Gastrocnemius medialis (tissue), 4 donors: Measurements from ENCODE around the gene FBXL3. TPM values are rescaled to one million over a fixed set of nuclear protein-coding genes. Genes with fewer than 3 reads are reported as not detected.
"Not testable (repeated sequence)": the region's sequence is repeated elsewhere in the genome, so short reads cannot be mapped to it uniquely, and the experiment has no call there.

Experiments used
- ATAC-seq, 2 donors: fragments of 150-250 bp; one replicate each; pipeline ENCODE4 v1.9.1; 2016
- DNase-seq, 2 donors: peaks; one replicate each; pipeline ENCODE4 v3.0.0-alpha.2; 2019
- H3K27ac ChIP-seq, 4 donors: fragments of 200-600 bp; sonication (generic); 1 replicate in 1 of 4; 2 replicates in 3 of 4; pipeline ENCODE4 v1.5.1; 2016 to 2018; ENCODE audit warnings: mild to moderate bottlenecking in 2 of 4, moderate library complexity in 1 of 4
- H3K27me3 ChIP-seq, 3 donors: fragments of 200-600 bp; sonication (generic) in 2 of 3; 1 replicate in 1 of 3; 2 replicates in 2 of 3; pipeline versions ENCODE4 v1.5.1 to v1.6.0; 2016 to 2019; ENCODE audit warnings: mild to moderate bottlenecking in 1 of 3, moderate library complexity in 1 of 3
- H3K36me3 ChIP-seq, 2 donors: fragments of 200-600 bp; sonication (generic) in 1 of 2; one replicate each; pipeline ENCODE4 v1.5.1; 2017 to 2018
- H3K4me1 ChIP-seq, 2 donors: fragments of 200-600 bp; sonication (generic) in 1 of 2; one replicate each; pipeline ENCODE4 v1.5.1; 2016 to 2017; ENCODE audit warnings: mild to moderate bottlenecking in 2 of 2
- H3K4me3 ChIP-seq, 4 donors: fragments of 200-600 bp; sonication (generic) in 3 of 4; 1 replicate in 1 of 4; 2 replicates in 3 of 4; pipeline ENCODE4 v1.5.1; 2016 to 2019; ENCODE audit warnings: mild to moderate bottlenecking in 2 of 4
- H3K9me3 ChIP-seq, 3 donors: fragments of 200-600 bp; sonication (generic) in 2 of 3; 1 replicate in 1 of 3; 2 replicates in 2 of 3; pipeline ENCODE4 v1.5.1; 2016 to 2019
- POLR2A ChIP-seq, 2 donors: fragments of 450-650 bp; IDR thresholded peaks; one replicate each; pipeline ENCODE4 v1.6.1; 2017; ENCODE audit warnings: antibody characterized with exemption in 2 of 2, mild to moderate bottlenecking in 2 of 2, moderate library complexity in 2 of 2
- in situ Hi-C, 4 donors: fragments of 200-750 bp; cut with MboI; loops; one replicate each; pipeline versions ENCODE4 v1.15.0 to v1.8.0; 2017; ENCODE audit warnings: low sequenced_read_pairs in 4 of 4
- intact Hi-C: fragments of 100-400 bp; cut with DNase I; formaldehyde crosslinking; loops from one replicate; pipeline ENCODE4 v1.15.1; 2023; ENCODE audit warnings: low total_unique reads
- total RNA-seq, 4 donors: library from RNA; depleted of rRNA; stranded (reverse); fragments of >200 nt; gene quantifications; one replicate each; pipeline versions ENCODE4 v1.1.0 to v1.2.3, GENCODE V29; 2016
- TF ChIP-seq, protein P1 (sequence below), 5 experiments: fragments of 450-650 bp in 3 of 5; fragments of 200-600 bp in 2 of 5; sonication (generic) in 2 of 5; IDR thresholded peaks in 4 of 5; conservative IDR thresholded peaks in 1 of 5; 1 replicate in 4 of 5; 2 replicates in 1 of 5; pipeline ENCODE4 v1.5.1; 2016 to 2019; ENCODE audit warnings: antibody characterized with exemption in 5 of 5, mild to moderate bottlenecking in 3 of 5, moderate library complexity in 3 of 5

FBXL3 gene
- total RNA-seq, 4 donors from 2014 or later: 50.6 to 75.6 (median 64.4) TPM

DNA sequence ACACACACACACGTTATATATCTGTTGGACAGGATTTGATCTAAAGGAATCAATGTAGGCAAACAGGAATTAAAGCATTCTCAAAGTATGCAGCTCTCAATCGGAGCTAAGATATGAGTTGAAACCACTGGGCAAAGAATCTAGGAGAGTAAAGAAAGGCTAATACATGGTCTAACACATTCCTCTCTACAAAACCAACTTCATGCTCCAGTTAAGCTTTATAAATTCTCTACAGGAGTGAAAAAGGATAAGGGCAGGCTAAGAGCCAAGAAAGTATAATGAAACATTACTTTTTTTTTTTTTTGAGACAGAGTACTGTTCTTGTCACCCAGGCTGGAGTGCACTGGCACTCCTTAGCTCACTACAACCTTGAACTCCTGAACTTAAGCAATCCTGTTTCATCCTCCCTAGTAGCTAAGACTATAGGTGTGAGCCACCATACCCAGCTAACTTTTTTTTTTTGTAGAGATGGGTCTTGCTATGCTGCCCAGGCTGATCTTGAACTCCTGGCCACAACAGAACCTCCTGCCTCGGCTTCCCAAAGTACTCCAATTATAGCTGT is 10.6 kb downstream of the FBXL3 start:
- Histone ChIP-seq H3K27ac (peak overlapping the region; percentile 53 to 75 (median 64)), H3K4me1 (peaks cover 53 to 62% of the 10 kb centered on the region in 2 donors), H3K36me3 (peaks cover 7 to 70% of the 10 kb centered on the region in 2 donors), H3K27me3 (no peaks in the 10 kb centered on the region), H3K9me3 (no peaks in the 10 kb centered on the region), H3K4me3 (no peak overlapping the region)
- peak in 1 of 2 donors; percentile 39 for ATAC-seq
- no peak for TF ChIP-seq POLR2A (IDR thresholded peaks at IDR 0.05)
- TF ChIP-seq, protein P1, sequence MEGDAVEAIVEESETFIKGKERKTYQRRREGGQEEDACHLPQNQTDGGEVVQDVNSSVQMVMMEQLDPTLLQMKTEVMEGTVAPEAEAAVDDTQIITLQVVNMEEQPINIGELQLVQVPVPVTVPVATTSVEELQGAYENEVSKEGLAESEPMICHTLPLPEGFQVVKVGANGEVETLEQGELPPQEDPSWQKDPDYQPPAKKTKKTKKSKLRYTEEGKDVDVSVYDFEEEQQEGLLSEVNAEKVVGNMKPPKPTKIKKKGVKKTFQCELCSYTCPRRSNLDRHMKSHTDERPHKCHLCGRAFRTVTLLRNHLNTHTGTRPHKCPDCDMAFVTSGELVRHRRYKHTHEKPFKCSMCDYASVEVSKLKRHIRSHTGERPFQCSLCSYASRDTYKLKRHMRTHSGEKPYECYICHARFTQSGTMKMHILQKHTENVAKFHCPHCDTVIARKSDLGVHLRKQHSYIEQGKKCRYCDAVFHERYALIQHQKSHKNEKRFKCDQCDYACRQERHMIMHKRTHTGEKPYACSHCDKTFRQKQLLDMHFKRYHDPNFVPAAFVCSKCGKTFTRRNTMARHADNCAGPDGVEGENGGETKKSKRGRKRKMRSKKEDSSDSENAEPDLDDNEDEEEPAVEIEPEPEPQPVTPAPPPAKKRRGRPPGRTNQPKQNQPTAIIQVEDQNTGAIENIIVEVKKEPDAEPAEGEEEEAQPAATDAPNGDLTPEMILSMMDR (IDR thresholded peaks at IDR 0.05 in 4 of 5, conservative IDR thresholded peaks at IDR 0.05 in 1 of 5): no peak
- DNase-seq: no peak
- intact Hi-C loops (no loop called here), in situ Hi-C loops (no loop called here)

DNA sequence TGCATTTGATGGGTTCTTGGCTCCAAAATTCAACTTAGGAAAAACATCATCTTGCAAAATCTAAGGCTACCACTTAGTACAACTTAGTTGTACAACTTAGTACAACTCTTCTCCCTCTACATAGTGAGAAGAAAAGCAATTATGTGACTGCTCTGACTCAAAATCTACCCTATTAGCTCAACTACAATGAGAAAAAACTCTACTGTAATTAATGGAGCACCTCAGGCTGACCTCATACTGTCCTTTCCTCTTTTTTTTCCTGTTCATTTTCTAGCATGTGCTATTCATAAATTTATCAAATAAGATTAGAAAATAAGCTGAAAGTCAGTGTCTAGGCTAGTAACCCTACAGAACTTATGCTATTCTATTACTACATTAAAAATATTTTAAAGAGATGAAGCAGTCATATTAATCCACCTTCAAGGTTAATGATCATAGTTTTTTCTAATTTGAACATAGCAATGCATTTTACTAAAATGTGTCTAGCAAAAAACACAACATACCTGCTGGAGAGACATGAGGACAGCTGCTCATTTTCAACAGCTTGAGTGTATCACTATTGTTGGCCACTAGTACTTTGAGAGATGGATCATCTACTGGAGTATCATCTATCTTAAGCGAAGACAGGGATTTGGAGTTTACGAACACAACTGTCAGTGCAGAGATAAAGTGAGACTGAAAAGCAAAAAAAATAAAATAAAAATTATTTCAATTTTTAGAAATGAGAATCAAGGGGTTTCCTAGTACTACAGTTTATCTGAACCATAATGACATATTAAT is 11.9 kb downstream of the FBXL3 start:
- intact Hi-C loops (no loop called here), in situ Hi-C loops (no loop called here)
- ATAC-seq: no peak
- Histone ChIP-seq H3K36me3 (peaks cover 7 to 80% of the 10 kb centered on the region in 2 donors), H3K27ac (peak overlapping the region; percentile 53 to 75 (median 64)), H3K27me3 (no peaks in the 10 kb centered on the region), H3K4me3 (no peak overlapping the region), H3K4me1 (peaks cover 41 to 52% of the 10 kb centered on the region in 2 donors), H3K9me3 (no peaks in the 10 kb centered on the region)
- no peak for DNase-seq
- TF ChIP-seq, protein P1 (IDR thresholded peaks at IDR 0.05 in 4 of 5, conservative IDR thresholded peaks at IDR 0.05 in 1 of 5): no peak
- TF ChIP-seq POLR2A (IDR thresholded peaks at IDR 0.05): no peak

DNA sequence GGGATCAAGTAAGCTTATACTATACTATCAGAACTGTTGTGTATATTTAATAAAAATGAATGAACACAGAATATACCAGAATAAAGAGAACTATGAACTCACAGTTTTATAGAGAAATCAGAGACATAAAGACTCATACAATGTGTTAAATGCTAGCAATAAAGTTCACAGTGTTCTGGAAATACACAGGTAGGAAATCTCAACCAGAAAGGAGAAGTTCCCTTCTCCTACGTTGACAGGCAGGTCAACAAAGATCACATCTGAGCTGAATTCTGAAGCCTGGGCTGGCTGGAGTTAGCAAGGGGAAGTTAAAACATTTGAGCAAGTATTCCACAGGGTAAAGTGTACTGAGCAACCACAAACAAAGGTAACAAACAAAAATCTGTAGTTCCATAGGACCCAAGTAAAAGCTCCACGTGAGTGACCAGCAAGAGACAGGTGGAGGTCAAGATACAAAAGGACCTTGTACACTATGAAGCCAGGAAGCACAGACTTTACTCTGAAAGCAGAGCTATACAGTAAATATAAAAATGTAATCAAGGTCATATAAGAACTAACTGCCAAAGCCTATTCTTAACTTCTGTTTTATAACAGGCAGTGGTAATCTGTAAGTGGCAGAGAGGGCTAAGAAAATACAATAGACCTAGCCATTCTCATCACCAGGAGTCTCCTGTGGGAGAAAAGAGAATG is 13.0 kb downstream of the FBXL3 start:
- ATAC-seq (no peak), DNase-seq (no peak)
- TF ChIP-seq, protein P1 (IDR thresholded peaks at IDR 0.05 in 4 of 5, conservative IDR thresholded peaks at IDR 0.05 in 1 of 5): no peak
- TF ChIP-seq POLR2A (IDR thresholded peaks at IDR 0.05): no peak
- intact Hi-C loops (no loop called here), in situ Hi-C loops (no loop called here)
- Histone ChIP-seq H3K9me3 (no peaks in the 10 kb centered on the region), H3K4me3 (no peak overlapping the region), H3K36me3 (peaks cover 10 to 82% of the 10 kb centered on the region in 2 donors), H3K27me3 (no peaks in the 10 kb centered on the region), H3K4me1 (peaks cover 33 to 42% of the 10 kb centered on the region in 2 donors), H3K27ac (peak overlapping the region; percentile 15 to 75 (median 64))

DNA sequence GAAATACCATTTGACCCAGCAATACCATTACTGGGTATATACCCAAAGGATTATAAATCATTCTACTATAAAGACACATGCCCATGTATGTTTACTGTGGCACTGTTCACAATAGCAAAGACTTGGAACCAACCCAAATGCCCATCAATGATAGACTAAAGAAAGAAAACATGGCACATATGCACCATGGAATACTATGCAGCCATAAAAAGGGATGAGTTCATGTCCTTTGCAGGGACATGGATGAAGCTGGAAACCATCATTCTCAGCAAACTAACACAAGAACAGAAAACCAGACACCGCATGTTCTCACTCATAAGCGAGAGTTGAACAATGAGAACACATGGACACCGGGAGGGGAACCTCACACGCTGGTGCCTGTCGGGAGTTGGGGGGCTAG is 17.2 kb downstream of the FBXL3 start:
- DNase-seq, intact Hi-C loops, H3K27ac ChIP-seq, H3K9me3 ChIP-seq, H3K27me3 ChIP-seq, ATAC-seq, in situ Hi-C loops, H3K4me3 ChIP-seq: not testable (repeated sequence)
- Histone ChIP-seq H3K36me3 (peaks cover 8 to 64% of the 10 kb centered on the region in 2 donors), H3K4me1 (peaks cover 13 to 28% of the 10 kb centered on the region in 2 donors)

DNA sequence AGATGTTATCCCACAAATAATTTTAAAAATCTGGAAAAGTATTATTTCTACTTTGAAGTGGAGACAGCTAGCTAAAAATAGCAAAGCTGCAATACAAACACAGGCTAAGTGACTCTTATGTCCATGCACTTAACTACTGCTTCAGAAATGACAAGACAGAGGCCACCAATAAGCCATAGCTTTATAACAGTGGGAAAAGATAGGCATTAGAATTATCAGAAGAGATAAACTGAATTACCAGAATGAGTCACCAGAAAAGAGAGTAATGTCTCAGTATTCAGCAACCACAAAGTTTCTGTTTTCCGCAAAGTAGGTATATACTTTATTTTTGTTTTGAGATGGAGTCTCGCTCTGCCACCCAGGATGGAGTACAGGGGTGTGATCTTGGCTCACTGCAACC is 17.9 kb downstream of the FBXL3 start:
- DNase-seq (no peak), ATAC-seq (no peak)
- Histone ChIP-seq H3K4me1 (peaks cover 9 to 27% of the 10 kb centered on the region in 2 donors), H3K4me3 (no peak overlapping the region), H3K27me3 (no peaks in the 10 kb centered on the region), H3K36me3 (peaks cover 5 to 56% of the 10 kb centered on the region in 2 donors), H3K9me3 (no peaks in the 10 kb centered on the region), H3K27ac (peak overlapping the region in 2 of 4 donors; percentile 7 to 35)
- in situ Hi-C loops (no loop called here), intact Hi-C loops (no loop called here)
- TF ChIP-seq POLR2A (IDR thresholded peaks at IDR 0.05): no peak
- TF ChIP-seq, protein P1 (IDR thresholded peaks at IDR 0.05 in 4 of 5, conservative IDR thresholded peaks at IDR 0.05 in 1 of 5): no peak

DNA sequence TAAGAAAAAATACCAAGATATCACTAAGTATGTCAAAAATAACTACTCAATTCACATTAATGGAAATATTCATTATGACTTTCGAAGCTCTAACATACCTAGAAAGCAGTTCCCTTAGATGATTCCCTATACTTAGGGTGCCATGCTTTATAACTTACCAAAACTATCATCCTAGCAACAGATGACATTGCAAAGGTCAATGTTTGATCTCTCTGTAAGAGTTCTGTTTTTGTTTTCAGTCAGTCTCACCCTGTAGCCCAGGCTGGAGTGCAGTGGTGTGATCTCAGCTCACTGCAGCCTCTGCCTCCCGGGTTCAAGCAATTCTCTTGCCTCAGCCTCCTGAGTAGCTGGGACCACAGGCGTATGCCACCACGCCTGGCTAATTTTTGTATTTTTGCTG is 18.6 kb downstream of the FBXL3 start:
- in situ Hi-C loops, DNase-seq, H3K27me3 ChIP-seq, intact Hi-C loops, ATAC-seq, H3K4me3 ChIP-seq, H3K9me3 ChIP-seq: not testable (repeated sequence)
- Histone ChIP-seq H3K36me3 (peaks cover 3 to 50% of the 10 kb centered on the region in 2 donors), H3K27ac (peak overlapping the region in 2 of 4 donors; percentile 35 to 45), H3K4me1 (peaks cover 9 to 26% of the 10 kb centered on the region in 2 donors)
